T-helper 2 cell treated with Interferon-gamma antibody and Interleukin-4, amounts not matched to agents 5 μg/mL and 100 μg/mL, for 36 hours (primary cell): ENCODE data around the gene NPNT.

Experiments
- DNase-seq: peaks from one replicate; pipeline ENCODE4 v3.0.0; 2021; ENCODE audit warnings: low spot score
- H3K27ac Mint-ChIP-seq: one replicate; pipeline ENCODE4 v1.8.0; 2021; ENCODE audit warnings: mild to moderate bottlenecking, mixed read lengths
- H3K27me3 Mint-ChIP-seq: one replicate; pipeline ENCODE4 v1.8.0; 2021; ENCODE audit warnings: low read depth, mixed read lengths
- H3K36me3 Mint-ChIP-seq: one replicate; pipeline ENCODE4 v1.8.0; 2021; ENCODE audit warnings: low read depth, mixed read lengths
- H3K4me1 Mint-ChIP-seq: one replicate; pipeline ENCODE4 v1.8.0; 2021; ENCODE audit warnings: low read depth, mixed read lengths
- H3K4me3 Mint-ChIP-seq: one replicate; pipeline ENCODE4 v1.8.0; 2022; ENCODE audit warnings: mild to moderate bottlenecking, moderate library complexity, mixed read lengths
- H3K9me3 Mint-ChIP-seq: one replicate; pipeline ENCODE4 v1.8.0; 2021; ENCODE audit warnings: mixed read lengths

The NPNT gene

GRCh38 chr4:105896984-105897775, 1.9 kb downstream of the NPNT start:
- H3K9me3 Mint-ChIP-seq: no peaks in the 10 kb centered on the region
- H3K27me3 Mint-ChIP-seq: peaks cover 79% of the 10 kb centered on the region

GRCh38 chr4:105900541-105900940, 5.3 kb downstream of the NPNT start:
- Mint-ChIP-seq H3K36me3 (no peaks in the 10 kb centered on the region), H3K27me3 (peaks cover 55% of the 10 kb centered on the region), H3K27ac (no peak overlapping the region), H3K4me1 (peaks cover 5% of the 10 kb centered on the region), H3K9me3 (no peaks in the 10 kb centered on the region), H3K4me3 (no peak overlapping the region)
- DNase-seq: no peak

More at GRCh38 chr4:105896984-105897775, 1.9 kb downstream of the NPNT start:
- no peaks in the 10 kb centered on the region for H3K36me3 Mint-ChIP-seq
- DNase-seq: no peak
- no peak overlapping the region for H3K4me3 Mint-ChIP-seq
- peaks cover 5% of the 10 kb centered on the region for H3K4me1 Mint-ChIP-seq
- no peak overlapping the region for H3K27ac Mint-ChIP-seq

DNA sequence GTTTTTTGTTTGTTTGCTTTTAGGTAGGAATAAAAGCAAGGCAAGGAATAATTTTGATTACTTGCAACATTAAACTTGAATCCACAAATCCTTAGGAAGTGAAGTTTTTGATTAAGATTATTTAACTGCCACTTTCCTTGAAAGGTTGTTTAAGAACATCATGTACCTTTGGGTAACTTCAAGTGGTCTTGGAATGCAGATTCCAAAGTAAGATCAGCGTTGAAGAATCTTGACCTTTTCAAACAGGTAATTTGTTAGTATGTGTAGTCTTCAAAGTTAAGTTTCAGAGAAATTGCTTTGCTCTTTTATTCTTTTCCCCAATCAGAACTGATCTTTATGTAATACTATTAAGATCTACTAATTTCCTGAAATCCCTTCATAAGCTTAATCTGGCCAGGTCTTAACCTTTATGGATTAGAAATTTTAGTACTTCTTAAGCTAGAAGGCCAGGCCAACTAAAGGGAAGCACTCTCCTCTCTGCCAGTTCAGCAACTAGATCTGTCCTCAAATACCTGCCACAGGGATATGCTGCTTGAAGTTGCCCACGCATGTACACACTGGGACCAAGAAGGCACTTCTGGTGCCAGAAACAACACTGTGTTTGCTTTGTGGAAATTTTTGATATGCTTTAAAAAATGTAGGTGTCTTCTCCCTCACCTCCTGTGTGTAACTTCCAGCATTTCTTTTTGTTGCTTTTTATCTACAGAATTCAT, 7.4 kb downstream of the NPNT start:
- Mint-ChIP-seq H3K27me3 (peaks cover 38% of the 10 kb centered on the region), H3K36me3 (no peaks in the 10 kb centered on the region), H3K27ac (no peak overlapping the region), H3K9me3 (no peaks in the 10 kb centered on the region), H3K4me3 (no peak overlapping the region), H3K4me1 (peaks cover 2% of the 10 kb centered on the region)
- no peak for DNase-seq

- H3K27ac Mint-ChIP-seq: no peak overlapping the region
- H3K36me3 Mint-ChIP-seq: no peaks in the 10 kb centered on the region
- no peaks in the 10 kb centered on the region for H3K9me3 Mint-ChIP-seq
- no peak overlapping the region for H3K4me3 Mint-ChIP-seq
- H3K4me1 Mint-ChIP-seq: no peaks in the 10 kb centered on the region
- H3K27me3 Mint-ChIP-seq: peaks cover 2% of the 10 kb centered on the region
- DNase-seq: no peak
These were observed 14.6 kb downstream of the NPNT start for GRCh38 chr4:105909787-105910281.

DNA sequence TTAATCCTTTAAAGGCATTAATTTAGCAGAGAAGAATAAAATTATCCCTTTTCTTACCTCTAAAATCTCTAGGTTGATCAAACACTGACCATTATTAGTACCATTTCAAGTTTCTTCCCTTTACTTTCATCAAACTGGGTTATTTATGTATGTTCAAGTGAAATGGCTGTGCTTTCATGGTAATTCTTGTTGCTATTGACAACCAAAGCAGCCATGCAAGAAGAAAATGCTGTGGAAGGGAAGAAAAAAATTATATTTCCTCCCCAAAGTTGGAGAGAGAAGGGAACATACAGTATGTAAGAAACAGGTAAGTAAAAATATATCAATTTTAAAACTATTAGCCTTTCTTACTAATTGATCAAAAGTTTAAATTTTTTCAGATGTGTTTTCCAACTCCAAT, 16.2 kb downstream of the NPNT start:
- Mint-ChIP-seq H3K9me3 (no peaks in the 10 kb centered on the region), H3K27ac (no peak overlapping the region), H3K27me3 (peaks cover 2% of the 10 kb centered on the region), H3K4me3 (no peak overlapping the region), H3K4me1 (no peaks in the 10 kb centered on the region), H3K36me3 (no peaks in the 10 kb centered on the region)
- no peak for DNase-seq

GRCh38 chr4:105912633-105913032, 17.4 kb downstream of the NPNT start:
- Mint-ChIP-seq H3K36me3 (no peaks in the 10 kb centered on the region), H3K4me3 (no peak overlapping the region), H3K9me3 (no peaks in the 10 kb centered on the region), H3K4me1 (no peaks in the 10 kb centered on the region), H3K27ac (no peak overlapping the region), H3K27me3 (no peaks in the 10 kb centered on the region)
- DNase-seq: no peak

GRCh38 chr4:105917171-105917685, 22.0 kb downstream of the NPNT start:
- Mint-ChIP-seq H3K4me1 (no peaks in the 10 kb centered on the region), H3K27me3 (peaks cover 8% of the 10 kb centered on the region), H3K4me3 (no peak overlapping the region), H3K36me3 (no peaks in the 10 kb centered on the region), H3K27ac (no peak overlapping the region), H3K9me3 (no peaks in the 10 kb centered on the region)
- no peak for DNase-seq

DNA sequence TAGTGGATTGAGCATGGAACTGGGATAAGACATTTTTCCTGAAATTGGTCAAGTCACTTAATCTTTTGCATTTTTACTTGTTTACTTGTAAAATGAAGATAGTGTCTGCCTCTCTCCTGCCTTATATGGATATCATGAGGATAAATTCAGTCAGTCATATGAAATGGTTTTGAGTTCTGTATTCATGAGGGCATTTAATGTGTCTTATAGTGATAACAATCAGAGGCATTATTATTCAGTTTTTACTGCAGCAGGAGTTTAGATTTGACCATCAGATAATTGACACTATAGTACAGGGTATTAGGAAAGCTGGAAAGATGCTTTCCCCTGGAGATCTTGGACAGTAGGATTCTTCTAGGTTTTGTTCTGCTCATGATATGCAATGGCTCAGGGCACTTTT, 26.0 kb downstream of the NPNT start:
- Mint-ChIP-seq H3K36me3 (no peaks in the 10 kb centered on the region), H3K9me3 (no peaks in the 10 kb centered on the region), H3K4me3 (no peak overlapping the region), H3K4me1 (no peaks in the 10 kb centered on the region), H3K27ac (no peak overlapping the region), H3K27me3 (peaks cover 8% of the 10 kb centered on the region)
- DNase-seq: no peak

GRCh38 chr4:105923497-105924238, 28.4 kb downstream of the NPNT start:
- H3K27me3 Mint-ChIP-seq: peaks cover 8% of the 10 kb centered on the region
- H3K4me1 Mint-ChIP-seq: no peaks in the 10 kb centered on the region
- no peaks in the 10 kb centered on the region for H3K36me3 Mint-ChIP-seq
- DNase-seq: no peak
- no peak overlapping the region for H3K27ac Mint-ChIP-seq
- no peak overlapping the region for H3K4me3 Mint-ChIP-seq
- H3K9me3 Mint-ChIP-seq: no peaks in the 10 kb centered on the region

DNA sequence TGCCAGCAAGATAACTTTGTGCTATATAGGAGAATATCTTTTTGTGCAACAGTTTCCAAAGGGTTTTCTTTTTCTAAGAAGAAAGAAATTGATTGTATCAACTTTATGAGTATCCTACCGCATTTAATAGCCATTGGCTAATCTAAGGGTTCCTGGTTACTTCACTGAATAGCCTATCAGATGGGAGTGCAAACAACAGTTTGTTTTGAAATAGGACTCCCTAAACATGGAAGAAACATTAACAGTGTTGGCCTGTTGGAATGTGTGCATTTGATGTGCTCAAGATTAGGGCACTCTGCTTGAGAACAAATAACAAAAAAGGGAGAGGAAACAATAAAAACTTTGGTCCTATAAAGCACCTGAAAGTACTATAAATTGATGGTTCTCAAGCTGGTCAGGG, 29.1 kb downstream of the NPNT start:
- no peak overlapping the region for H3K27ac Mint-ChIP-seq
- H3K4me3 Mint-ChIP-seq: no peak overlapping the region
- no peaks in the 10 kb centered on the region for H3K9me3 Mint-ChIP-seq
- no peaks in the 10 kb centered on the region for H3K4me1 Mint-ChIP-seq
- peaks cover 6% of the 10 kb centered on the region for H3K27me3 Mint-ChIP-seq
- DNase-seq: no peak
- no peaks in the 10 kb centered on the region for H3K36me3 Mint-ChIP-seq

DNA sequence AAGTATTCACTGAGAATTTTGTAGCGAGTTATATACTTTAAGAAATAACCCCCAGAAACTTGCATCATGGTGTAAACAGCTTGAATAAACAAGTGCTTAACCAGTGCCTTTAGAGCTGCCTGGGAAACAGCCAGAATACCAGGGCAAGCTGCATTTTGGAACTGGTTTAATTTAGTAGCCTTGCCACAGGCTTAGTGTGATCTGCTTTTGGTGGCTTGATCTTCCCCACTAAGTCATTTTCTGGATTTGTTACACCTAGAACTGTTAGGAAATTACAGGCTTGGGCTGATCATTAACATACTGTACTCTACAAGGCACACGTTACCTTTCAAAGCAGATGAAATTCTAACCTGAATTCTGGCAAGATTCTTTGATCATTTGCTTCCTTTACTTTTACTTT, 35.4 kb downstream of the NPNT start:
- no peaks in the 10 kb centered on the region for H3K27me3 Mint-ChIP-seq
- no peak for DNase-seq
- no peak overlapping the region for H3K4me3 Mint-ChIP-seq
- H3K27ac Mint-ChIP-seq: no peak overlapping the region
- no peaks in the 10 kb centered on the region for H3K4me1 Mint-ChIP-seq
- no peaks in the 10 kb centered on the region for H3K36me3 Mint-ChIP-seq
- no peaks in the 10 kb centered on the region for H3K9me3 Mint-ChIP-seq

DNA sequence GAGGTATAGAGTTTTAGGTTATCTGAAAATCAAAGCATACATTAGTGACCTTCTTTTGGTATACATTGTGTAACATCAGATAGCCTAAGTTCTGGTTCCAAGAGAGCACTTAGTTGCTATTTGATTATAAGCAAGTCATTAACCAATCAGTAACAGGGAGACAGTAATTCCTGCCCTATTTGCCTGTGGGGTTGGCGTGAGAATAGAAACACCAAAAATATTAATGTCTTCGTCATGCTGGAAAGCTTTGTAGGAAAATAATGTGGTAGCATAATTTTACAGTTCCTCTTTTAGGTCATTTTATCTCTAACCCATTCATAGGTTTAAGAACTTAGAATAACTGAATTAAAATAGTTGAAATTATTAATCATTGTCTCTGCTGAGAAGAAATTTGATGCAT, 37.8 kb downstream of the NPNT start:
- no peak for DNase-seq
- Mint-ChIP-seq H3K4me3 (no peak overlapping the region), H3K4me1 (no peaks in the 10 kb centered on the region), H3K27me3 (no peaks in the 10 kb centered on the region), H3K36me3 (no peaks in the 10 kb centered on the region), H3K27ac (no peak overlapping the region), H3K9me3 (no peaks in the 10 kb centered on the region)

- no peak overlapping the region for H3K4me3 Mint-ChIP-seq
- no peaks in the 10 kb centered on the region for H3K4me1 Mint-ChIP-seq
- no peak for DNase-seq
- H3K36me3 Mint-ChIP-seq: no peaks in the 10 kb centered on the region
- no peaks in the 10 kb centered on the region for H3K9me3 Mint-ChIP-seq
- no peak overlapping the region for H3K27ac Mint-ChIP-seq
- H3K27me3 Mint-ChIP-seq: no peaks in the 10 kb centered on the region
These were observed 39.1 kb downstream of the NPNT start for GRCh38 chr4:105934386-105934785.

- H3K36me3 Mint-ChIP-seq: no peaks in the 10 kb centered on the region
- no peaks in the 10 kb centered on the region for H3K4me1 Mint-ChIP-seq
- H3K9me3 Mint-ChIP-seq: no peaks in the 10 kb centered on the region
- no peaks in the 10 kb centered on the region for H3K27me3 Mint-ChIP-seq
- no peak overlapping the region for H3K4me3 Mint-ChIP-seq
- DNase-seq: no peak
- no peak overlapping the region for H3K27ac Mint-ChIP-seq
These were observed 41.6 kb downstream of the NPNT start for GRCh38 chr4:105936901-105937300.
